ENCODE data around the gene OR4N5. TPM values are rescaled to one million over a fixed set of nuclear protein-coding genes. Genes with fewer than 3 reads are reported as not detected.
"Not testable (repeated sequence)": the region's sequence is repeated elsewhere in the genome, so short reads cannot be mapped to it uniquely, and the experiment has no call there.

The OR4N5 gene
- not detected for polyA plus RNA-seq
- long read RNA-seq, donor 1: 0 reads
- long read RNA-seq, donor 2: 0 reads
- long read RNA-seq, donor 3: 0 reads
- long read RNA-seq, donor 4: 0 reads
- long read RNA-seq, donor 5: 0 reads
- long read RNA-seq, donor 6: 0 reads
- long read RNA-seq, donor 7: 0 reads
- long read RNA-seq, donor 8: 0 reads
- long read RNA-seq, donor 9: 0 reads
- long read RNA-seq, donor 10: 0 reads
- long read RNA-seq, donor 11: 0 reads

DNA sequence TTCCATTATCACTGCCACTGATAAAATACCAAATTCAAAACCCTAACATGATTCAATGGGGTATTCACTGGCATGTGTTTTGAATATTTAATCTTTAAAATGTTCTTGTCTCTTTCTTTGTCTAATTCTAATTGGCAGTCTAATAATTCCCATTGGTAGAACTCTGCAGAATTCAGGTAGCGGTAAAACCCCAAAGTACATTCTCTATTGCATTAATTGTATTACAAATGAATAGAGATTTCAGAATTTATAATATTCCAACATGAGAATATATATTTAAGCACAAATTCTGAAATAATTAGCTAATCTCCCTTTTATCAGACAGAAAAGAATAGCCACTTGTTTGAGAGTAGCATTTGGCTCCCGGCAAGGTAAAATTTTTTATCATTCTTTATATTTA is at the start of gene OR4N5:
Gene OR4N5, plus strand, starts transcription at position 301 of the 400 bp plus-strand sequence. CDS start 4,916 bp downstream, outside the sequence.
- H3K27me3 ChIP-seq (ENCODE audit: control insufficient read depth, insufficient read depth, low read length): no peaks in the 10 kb centered on the region

GRCh38 chr14:20092050-20092449 is 46.6 kb upstream of the OR4N5 start:
- no peaks in the 10 kb centered on the region for H3K27me3 ChIP-seq (ENCODE audit: control insufficient read depth, insufficient read depth, low read length)
- no peaks in the 10 kb centered on the region for H3K9me3 ChIP-seq (ENCODE audit: control insufficient read depth, low read depth, low read length)
- no peaks in the 10 kb centered on the region for H3K36me3 ChIP-seq (ENCODE audit: control insufficient read depth, insufficient read depth, low read length)
- DNase-seq: no peak
- H3K4me3 ChIP-seq (ENCODE audit: low read length): no peak overlapping the region
- WGBS (ENCODE audit: insufficient coverage, low lambda C conversion rate): 45% methylated on average over 3 of the region's 4 CpGs
- no peak overlapping the region for H3K27ac ChIP-seq (ENCODE audit: low read length)
- H3K4me1 ChIP-seq (ENCODE audit: control insufficient read depth, insufficient read depth, low read length): no peaks in the 10 kb centered on the region

More for the DNA sequence above, at the start of gene OR4N5:
- Histone ChIP-seq H3K4me3 (ENCODE audit: low read length) (no peak within 1 kb of the TSS), H3K9me3 (ENCODE audit: control insufficient read depth, low read depth, low read length) (peaks cover 11% of the 10 kb centered on the region), H3K36me3 (ENCODE audit: control insufficient read depth, insufficient read depth, low read length) (no peaks in the 10 kb centered on the region), H3K4me1 (ENCODE audit: control insufficient read depth, insufficient read depth, low read length) (no peaks in the 10 kb centered on the region), H3K27ac (ENCODE audit: low read length) (no peak within 1 kb of the TSS)
- WGBS (ENCODE audit: insufficient coverage, low lambda C conversion rate): 83% methylated on average over 1 of the region's 2 CpGs
- no peak for DNase-seq

DNA sequence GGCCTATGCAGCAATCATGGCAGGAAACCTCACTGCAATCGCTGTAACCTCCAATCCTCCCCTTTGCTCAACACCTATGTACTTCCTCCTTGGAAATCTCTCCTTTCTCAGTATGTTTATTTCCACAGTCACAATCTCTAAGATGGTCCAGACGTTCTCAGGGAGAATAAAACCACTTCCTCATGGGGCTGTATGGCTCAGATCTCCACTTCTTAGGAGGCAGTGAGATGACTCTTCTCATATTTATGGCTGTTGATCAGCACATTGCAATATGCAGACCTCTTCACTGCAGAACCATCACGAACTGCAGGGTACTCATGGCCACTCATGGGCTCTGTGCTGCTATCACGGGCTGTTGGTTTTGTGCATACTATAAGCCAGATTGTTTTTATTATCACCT is 45.2 kb upstream of the OR4N5 start:
- H3K4me1 ChIP-seq (ENCODE audit: control insufficient read depth, insufficient read depth, low read length): no peaks in the 10 kb centered on the region
- WGBS (ENCODE audit: insufficient coverage, low lambda C conversion rate): 0% methylated on average over 1 of the region's 4 CpGs
- H3K36me3 ChIP-seq (ENCODE audit: control insufficient read depth, insufficient read depth, low read length): no peaks in the 10 kb centered on the region
- H3K9me3 ChIP-seq (ENCODE audit: control insufficient read depth, low read depth, low read length): no peaks in the 10 kb centered on the region
- no peak overlapping the region for H3K4me3 ChIP-seq (ENCODE audit: low read length)
- no peak for DNase-seq
- no peaks in the 10 kb centered on the region for H3K27me3 ChIP-seq (ENCODE audit: control insufficient read depth, insufficient read depth, low read length)
- no peak overlapping the region for H3K27ac ChIP-seq (ENCODE audit: low read length)

DNA sequence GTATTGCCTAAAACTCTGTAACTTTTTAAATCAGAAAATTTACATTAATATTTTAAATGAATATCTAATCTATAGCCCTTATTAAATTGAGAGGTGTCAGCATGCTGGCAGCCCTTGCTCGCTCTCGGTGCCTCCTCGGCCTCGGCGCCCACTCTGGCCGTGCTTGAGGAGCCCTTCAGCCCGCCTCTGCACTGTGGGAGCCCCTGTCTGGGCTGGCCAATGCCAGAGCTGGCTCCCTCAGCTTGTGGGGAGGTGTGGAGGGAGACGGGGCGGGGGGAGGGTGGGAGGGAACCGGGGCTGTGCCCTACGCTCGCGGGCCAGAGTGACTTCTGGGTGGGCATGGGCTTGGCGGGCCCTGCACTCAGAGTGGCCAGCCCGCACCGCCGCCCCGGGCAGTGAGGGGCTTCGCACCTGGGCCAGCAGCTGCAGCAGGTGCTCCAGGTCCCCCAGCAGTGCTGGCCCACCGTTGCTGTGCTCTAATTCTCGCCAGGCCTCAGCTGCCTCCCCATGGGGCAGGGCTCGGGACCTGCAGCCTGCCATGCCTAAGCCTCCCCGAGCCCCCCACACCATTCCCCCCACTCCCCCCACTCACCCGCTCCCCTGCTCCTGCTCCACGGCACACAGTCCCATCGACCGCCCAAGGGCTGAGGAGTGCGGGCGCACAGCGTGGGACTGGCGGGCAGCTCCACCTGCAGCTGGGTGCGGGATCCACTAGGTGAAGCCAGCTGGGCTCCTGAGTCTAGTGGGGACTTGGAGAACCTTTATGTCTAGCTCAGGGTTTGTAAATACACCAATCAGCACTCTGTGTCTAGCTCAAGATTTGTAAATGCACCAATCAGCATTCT is 39.5 kb upstream of the OR4N5 start:
- H3K4me1 ChIP-seq (ENCODE audit: control insufficient read depth, insufficient read depth, low read length); H3K27ac ChIP-seq (ENCODE audit: low read length); H3K36me3 ChIP-seq (ENCODE audit: control insufficient read depth, insufficient read depth, low read length); DNase-seq; H3K9me3 ChIP-seq (ENCODE audit: control insufficient read depth, low read depth, low read length); H3K27me3 ChIP-seq (ENCODE audit: control insufficient read depth, insufficient read depth, low read length); H3K4me3 ChIP-seq (ENCODE audit: low read length): not testable (repeated sequence)
- no CpG with 5 or more reads among the region's 32 CpGs for WGBS (ENCODE audit: insufficient coverage, low lambda C conversion rate)

GRCh38 chr14:20110438-20110837 is 28.2 kb upstream of the OR4N5 start, which contains the start of gene OR4K17:
TSS of gene OR4K17 (plus strand) at chr14:20110739. CDS start at chr14:20117500, 6,761 bp downstream.
- Histone ChIP-seq H3K27me3 (ENCODE audit: control insufficient read depth, insufficient read depth, low read length) (no peaks in the 10 kb centered on the region), H3K4me3 (ENCODE audit: low read length) (no peak within 1 kb of the TSS), H3K4me1 (ENCODE audit: control insufficient read depth, insufficient read depth, low read length) (no peaks in the 10 kb centered on the region), H3K27ac (ENCODE audit: low read length) (no peak within 1 kb of the TSS), H3K36me3 (ENCODE audit: control insufficient read depth, insufficient read depth, low read length) (no peaks in the 10 kb centered on the region), H3K9me3 (ENCODE audit: control insufficient read depth, low read depth, low read length) (no peaks in the 10 kb centered on the region)
- no peak for DNase-seq
- WGBS (ENCODE audit: insufficient coverage, low lambda C conversion rate): no CpG with 5 or more reads among the region's 3 CpGs

- Histone ChIP-seq H3K36me3 (ENCODE audit: control insufficient read depth, insufficient read depth, low read length) (no peaks in the 10 kb centered on the region), H3K27ac (ENCODE audit: low read length) (no peak overlapping the region), H3K9me3 (ENCODE audit: control insufficient read depth, low read depth, low read length) (no peaks in the 10 kb centered on the region), H3K27me3 (ENCODE audit: control insufficient read depth, insufficient read depth, low read length) (no peaks in the 10 kb centered on the region), H3K4me1 (ENCODE audit: control insufficient read depth, insufficient read depth, low read length) (no peaks in the 10 kb centered on the region), H3K4me3 (ENCODE audit: low read length) (no peak overlapping the region)
- no peak for DNase-seq
- no CpG with 5 or more reads among the region's 3 CpGs for WGBS (ENCODE audit: insufficient coverage, low lambda C conversion rate)
Observed at GRCh38 chr14:20112321-20112720, 26.3 kb upstream of the OR4N5 start.

GRCh38 chr14:20116748-20117147 is 21.9 kb upstream of the OR4N5 start:
- Histone ChIP-seq H3K4me3 (ENCODE audit: low read length) (no peak overlapping the region), H3K9me3 (ENCODE audit: control insufficient read depth, low read depth, low read length) (no peaks in the 10 kb centered on the region), H3K4me1 (ENCODE audit: control insufficient read depth, insufficient read depth, low read length) (no peaks in the 10 kb centered on the region), H3K27me3 (ENCODE audit: control insufficient read depth, insufficient read depth, low read length) (no peaks in the 10 kb centered on the region), H3K27ac (ENCODE audit: low read length) (no peak overlapping the region), H3K36me3 (ENCODE audit: control insufficient read depth, insufficient read depth, low read length) (no peaks in the 10 kb centered on the region)
- no CpG with 5 or more reads among the region's 1 CpG for WGBS (ENCODE audit: insufficient coverage, low lambda C conversion rate)
- DNase-seq: no peak

DNA sequence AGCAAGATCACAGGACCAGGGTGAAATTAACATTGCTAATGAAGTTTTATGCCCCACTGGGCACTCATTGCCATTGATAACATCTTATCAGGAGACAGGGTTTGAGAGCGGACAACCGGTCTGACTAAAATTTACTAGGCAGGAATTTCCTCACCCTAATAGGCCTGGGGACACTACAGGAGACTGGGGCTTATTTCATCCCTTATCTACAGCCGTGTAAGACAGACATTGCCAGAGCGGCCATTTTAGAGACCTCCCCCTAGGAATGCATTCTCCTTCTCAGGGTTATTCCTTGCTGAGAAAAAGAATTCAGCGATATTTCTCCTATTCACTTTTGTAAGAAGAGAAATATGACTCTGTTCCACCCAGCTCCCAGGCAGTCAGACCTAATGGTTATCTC is 19.8 kb upstream of the OR4N5 start:
- no peak overlapping the region for H3K4me3 ChIP-seq (ENCODE audit: low read length)
- no peaks in the 10 kb centered on the region for H3K36me3 ChIP-seq (ENCODE audit: control insufficient read depth, insufficient read depth, low read length)
- DNase-seq: no peak
- H3K27me3 ChIP-seq (ENCODE audit: control insufficient read depth, insufficient read depth, low read length): no peaks in the 10 kb centered on the region
- WGBS (ENCODE audit: insufficient coverage, low lambda C conversion rate): no CpG with 5 or more reads among the region's 5 CpGs
- H3K4me1 ChIP-seq (ENCODE audit: control insufficient read depth, insufficient read depth, low read length): no peaks in the 10 kb centered on the region
- no peaks in the 10 kb centered on the region for H3K9me3 ChIP-seq (ENCODE audit: control insufficient read depth, low read depth, low read length)
- H3K27ac ChIP-seq (ENCODE audit: low read length): no peak overlapping the region

DNA sequence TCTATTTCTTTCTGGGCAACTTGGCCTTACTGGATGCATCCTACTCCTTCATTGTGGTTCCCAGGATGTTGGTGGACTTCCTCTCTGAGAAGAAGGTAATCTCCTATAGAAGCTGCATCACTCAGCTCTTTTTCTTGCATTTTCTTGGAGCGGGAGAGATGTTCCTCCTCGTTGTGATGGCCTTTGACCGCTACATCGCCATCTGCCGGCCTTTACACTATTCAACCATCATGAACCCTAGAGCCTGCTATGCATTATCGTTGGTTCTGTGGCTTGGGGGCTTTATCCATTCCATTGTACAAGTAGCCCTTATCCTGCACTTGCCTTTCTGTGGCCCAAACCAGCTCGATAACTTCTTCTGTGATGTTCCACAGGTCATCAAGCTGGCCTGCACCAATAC is 5.3 kb downstream of the OR4N5 start:
- whole genome bisulfite sequencing (ENCODE audit: insufficient coverage, low lambda C conversion rate): 0% methylated on average over 1 of the region's 7 CpGs
- no peak overlapping the region for H3K4me3 ChIP-seq (ENCODE audit: low read length)
- H3K27ac ChIP-seq (ENCODE audit: low read length): no peak overlapping the region
- peaks cover 6% of the 10 kb centered on the region for H3K9me3 ChIP-seq (ENCODE audit: control insufficient read depth, low read depth, low read length)
- no peak for DNase-seq
- H3K4me1 ChIP-seq (ENCODE audit: control insufficient read depth, insufficient read depth, low read length): no peaks in the 10 kb centered on the region
- H3K36me3 ChIP-seq (ENCODE audit: control insufficient read depth, insufficient read depth, low read length): no peaks in the 10 kb centered on the region
- H3K27me3 ChIP-seq (ENCODE audit: control insufficient read depth, insufficient read depth, low read length): no peaks in the 10 kb centered on the region

DNA sequence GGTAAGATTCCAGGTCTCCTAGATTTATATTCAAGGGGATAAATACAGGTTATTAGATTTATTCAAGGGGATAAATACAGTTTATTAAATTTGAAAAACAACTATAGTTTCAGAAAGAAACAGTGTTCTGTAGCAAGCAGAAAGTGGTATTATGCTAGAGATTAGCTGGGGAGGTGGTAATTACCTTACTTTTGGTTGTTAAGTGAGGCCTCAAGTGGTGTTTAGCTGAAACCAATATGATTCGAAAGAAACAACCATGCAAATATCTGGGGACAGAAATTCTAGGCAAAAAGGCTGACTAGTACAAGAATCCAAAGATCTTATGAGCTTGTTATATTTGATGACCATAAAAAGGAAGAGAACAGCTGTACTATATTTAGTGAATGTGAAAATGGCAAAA is 6.2 kb downstream of the OR4N5 start:
- no peak overlapping the region for H3K4me3 ChIP-seq (ENCODE audit: low read length)
- H3K9me3 ChIP-seq (ENCODE audit: control insufficient read depth, low read depth, low read length): peaks cover 6% of the 10 kb centered on the region
- H3K27me3 ChIP-seq (ENCODE audit: control insufficient read depth, insufficient read depth, low read length): no peaks in the 10 kb centered on the region
- no peaks in the 10 kb centered on the region for H3K4me1 ChIP-seq (ENCODE audit: control insufficient read depth, insufficient read depth, low read length)
- no peak overlapping the region for H3K27ac ChIP-seq (ENCODE audit: low read length)
- no peaks in the 10 kb centered on the region for H3K36me3 ChIP-seq (ENCODE audit: control insufficient read depth, insufficient read depth, low read length)
- DNase-seq: no peak
- 50% methylated on average over 1 of the region's 1 CpG for WGBS (ENCODE audit: insufficient coverage, low lambda C conversion rate)
